GM18519 (cell line): ENCODE measurements around the gene KDM4B.

Experiments
- ATAC-seq: cut with Tn5 transposase; IDR thresholded peaks from one replicate; pipeline ENCODE4 v1.9.1; 2021; ENCODE audit warnings: mild to moderate bottlenecking, moderate library complexity; ENCODE audit not compliant: unreplicated experiment, low FRiP score

KDM4B gene

DNA sequence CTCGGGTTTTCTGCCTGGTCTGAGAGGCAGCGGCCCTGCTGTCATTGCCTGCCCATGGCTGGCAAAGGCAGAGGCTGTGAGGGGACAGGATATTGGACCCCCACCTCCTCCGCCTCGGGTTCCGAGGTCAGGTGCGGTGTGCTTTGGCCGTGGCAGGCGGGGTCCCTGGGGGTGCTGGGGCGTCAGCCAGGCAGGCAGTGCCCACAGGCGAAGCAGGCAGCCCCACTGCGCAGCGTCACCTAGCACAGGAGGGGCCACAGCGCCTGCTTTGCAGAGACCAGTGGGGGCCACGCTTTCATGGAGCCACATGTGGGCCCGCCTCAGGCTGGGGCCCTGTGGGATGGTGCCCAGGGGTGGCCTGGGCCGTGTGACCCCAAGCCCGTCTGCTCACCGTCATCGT lies 96.0 kb downstream of the KDM4B start:
- ATAC-seq = no peak

DNA sequence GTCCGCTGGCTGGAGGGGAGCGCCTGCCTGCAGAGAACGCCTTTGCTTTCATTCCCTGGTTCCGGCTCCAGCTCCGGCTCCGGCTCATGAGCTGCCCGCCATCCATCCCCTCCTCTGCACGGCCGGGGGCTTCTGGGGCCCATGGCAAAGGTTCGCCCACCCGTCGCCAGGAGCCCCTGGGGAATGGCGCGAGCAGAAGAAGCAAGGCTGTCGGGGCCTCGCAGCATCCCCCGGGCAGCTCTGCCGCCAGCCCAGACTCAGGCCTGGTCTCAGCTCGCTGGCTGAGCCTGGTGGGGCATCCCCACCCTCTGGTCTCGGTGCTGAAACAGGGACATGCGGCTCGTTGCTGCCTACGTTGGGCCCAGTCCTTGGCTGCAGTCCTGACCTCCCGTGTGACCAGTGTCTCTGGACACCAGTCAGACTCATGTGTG lies 96.8 kb downstream of the KDM4B start:
- no peak for ATAC-seq

DNA sequence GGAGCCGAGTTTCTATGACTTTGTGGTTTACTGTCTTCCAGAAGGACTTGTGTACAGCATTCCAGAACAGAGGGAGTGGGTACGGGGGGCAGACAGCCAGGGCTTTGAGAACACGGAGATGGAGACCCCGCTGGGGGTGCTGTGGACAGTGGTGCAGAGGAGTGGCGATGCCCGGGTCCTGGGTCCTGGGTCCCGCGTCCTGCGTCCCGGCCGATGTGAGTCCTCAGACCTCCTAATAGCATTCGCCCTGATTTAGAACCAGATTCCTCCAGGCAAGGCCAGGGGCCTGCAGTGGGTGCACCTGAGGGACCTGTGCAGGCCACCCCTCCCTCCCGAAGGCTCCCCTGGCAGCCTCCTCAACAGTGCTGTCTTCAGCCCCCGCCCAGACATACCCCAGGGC lies 97.9 kb downstream of the KDM4B start:
- no peak for ATAC-seq

DNA sequence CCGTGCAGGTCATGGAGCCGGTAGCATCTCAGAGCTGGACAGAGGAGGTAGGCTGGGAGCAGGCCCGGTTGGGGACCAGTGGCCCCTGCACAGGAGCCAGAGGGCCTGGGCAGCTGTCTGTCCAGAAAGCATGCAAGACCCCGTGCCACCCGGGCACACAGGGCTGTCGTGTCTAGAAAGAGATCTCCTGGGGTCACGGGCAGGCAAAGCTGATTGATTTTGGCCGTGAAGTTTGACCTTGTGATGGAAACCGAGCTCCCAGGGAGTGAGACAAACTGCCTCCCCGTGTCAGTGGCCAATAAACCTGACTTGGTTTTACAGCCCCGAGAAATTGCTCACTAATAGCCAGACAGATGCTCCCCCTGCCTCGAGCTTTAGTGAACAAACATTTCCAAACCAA lies 98.8 kb downstream of the KDM4B start:
- no peak for ATAC-seq

DNA sequence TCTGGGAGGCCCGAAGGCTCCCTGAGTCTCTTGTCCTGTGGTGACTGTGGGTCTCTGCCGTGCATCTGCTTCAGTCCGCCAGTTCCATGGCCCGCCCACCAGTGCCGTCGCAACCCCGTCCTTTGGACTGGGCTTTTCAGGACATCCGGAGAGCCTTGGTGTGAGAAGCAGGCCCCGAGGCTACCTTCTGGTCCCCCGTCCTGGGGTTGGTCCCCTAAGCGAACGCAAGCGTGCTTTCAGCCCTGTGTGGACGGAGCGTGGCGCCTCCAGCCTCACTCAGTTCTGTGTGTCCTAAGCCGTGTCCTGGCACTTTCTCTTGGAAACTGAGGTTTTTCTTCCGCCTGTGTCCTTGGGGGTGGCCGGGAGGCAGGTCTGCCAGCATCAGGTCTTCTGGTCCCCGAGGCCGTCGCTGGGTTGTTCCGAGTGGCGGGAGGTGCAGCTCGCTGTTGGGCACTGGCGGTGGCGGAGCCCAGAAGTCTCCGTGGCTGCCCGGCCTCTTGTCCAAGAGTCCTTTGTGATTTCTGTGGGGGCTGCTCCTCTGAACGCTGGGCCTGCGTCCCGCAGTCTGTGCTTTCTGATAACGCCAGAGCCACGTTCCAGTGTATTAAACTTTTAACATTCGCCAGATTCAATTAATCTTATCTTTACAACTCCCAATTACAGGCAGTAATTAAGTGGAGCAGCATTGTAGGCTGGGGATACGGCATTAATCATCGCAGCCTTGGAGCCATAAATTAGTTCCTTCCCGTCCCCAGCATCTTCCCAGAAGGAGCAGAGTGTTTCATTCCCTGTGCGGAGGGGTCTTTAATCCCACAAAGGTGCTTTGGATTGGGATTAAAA lies 99.5 kb downstream of the KDM4B start:
- no peak for ATAC-seq

DNA sequence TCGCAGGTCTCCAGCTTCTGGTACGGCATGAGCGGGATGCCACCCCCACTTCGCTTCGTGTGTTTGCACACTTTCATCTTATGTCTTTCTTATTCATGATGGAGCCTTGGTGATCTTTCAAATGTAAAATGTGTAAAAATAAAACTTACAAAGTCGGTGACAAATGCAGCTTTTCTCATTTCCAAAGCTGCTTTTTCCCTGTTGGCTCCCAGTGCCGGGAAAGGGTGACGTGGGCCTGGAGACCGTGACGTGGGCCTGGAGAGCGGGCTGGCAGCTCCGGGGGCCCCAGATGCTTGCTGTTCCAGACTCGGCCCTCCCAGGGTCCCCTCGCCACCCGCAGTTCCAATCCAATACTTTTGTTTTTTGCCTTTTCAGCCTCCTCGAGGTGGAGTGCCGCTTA lies 101.4 kb downstream of the KDM4B start:
- no peak for ATAC-seq

DNA sequence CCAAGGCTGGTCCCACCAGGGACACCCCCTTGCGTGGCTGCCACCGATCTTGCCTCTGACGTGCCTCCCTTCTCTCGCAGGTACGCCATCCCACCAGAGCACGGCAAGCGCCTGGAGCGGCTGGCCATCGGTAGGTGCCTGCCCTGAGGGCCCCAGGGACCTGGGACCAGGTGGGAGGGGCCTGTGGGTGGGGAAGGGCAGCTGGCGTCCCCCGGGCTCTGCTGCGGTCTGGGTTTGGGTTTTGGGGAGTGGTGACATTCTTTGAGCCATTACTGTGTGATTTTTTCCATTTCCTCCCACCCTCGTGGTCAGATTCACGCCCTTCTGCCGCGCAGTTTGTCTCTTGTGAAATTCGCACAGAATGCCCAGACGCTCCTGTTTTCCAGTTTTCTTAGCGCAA lies 102.0 kb downstream of the KDM4B start:
- ATAC-seq = no peak

DNA sequence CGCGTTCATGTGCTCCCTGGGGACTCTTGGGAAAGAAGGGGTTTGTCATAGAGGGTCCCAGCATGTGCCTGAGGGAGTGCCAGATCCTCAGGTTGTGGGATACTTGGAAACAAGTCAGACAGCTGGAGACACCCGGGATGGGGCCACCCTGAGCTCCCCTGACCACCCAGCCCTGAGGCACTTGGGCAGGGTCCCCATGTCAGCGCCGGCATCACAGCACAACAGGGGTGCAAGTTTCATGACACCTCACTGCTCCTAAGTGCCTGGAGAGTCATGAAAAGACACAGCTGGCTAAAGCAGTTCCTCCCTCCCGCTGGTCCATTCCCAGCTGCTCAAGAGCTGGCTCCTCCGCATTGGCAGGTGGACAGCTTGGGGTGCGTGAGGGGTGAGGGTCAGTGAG lies 102.7 kb downstream of the KDM4B start:
- no peak for ATAC-seq

DNA sequence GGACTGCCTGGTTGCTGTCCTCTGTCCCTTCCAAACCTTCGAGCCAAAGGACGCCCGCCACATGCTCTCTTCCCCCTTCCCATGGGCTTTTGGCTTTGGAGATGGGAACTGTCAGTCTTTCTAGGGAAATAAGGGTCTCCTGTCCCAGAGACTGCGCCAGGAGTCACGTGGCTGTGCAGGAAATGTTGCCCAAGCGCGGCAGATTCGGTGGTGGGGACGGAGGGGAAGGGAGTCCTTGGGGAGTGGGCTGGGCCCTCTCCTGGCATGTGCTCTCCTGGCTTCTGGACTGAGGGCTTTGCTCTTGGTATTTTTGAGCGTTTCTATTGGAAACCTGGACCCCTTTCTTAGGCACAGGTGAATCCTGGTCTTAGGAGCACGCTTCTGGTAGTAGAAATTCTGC lies 103.2 kb downstream of the KDM4B start:
- ATAC-seq = no peak

DNA sequence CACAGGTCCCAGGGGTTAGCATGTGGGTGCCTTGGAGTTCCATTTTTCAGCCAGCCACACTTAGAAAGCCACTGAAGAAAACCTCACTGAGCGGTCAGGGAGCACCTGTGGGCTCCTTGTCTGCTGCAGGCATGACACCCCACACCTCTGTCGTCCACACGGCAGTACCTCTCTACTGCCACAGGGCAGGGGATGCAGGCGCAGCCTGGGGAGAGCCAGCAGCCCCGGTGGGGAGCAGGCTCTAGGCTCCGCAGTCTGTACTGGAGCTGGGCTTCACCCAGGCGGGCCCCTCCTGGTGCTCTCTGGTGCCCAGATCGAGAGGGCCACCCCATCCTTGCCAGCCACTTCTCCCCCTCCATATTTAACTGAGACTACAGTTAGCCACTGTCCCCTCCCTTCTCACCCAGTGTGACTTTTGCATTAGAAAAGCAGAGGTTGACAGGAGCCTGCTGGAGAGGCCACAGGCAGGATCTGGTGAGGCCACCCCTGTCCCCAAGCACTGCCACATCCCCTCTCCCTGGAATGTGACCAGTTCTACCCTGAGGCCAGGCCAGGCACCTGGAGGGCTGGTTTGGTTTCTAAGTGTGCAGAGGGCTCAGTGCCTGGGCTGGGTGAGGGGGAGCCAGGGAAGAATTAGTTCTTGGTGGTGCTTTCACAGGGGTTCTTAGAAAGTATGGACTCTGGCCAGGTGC lies 104.4 kb downstream of the KDM4B start:
- no peak for ATAC-seq

DNA sequence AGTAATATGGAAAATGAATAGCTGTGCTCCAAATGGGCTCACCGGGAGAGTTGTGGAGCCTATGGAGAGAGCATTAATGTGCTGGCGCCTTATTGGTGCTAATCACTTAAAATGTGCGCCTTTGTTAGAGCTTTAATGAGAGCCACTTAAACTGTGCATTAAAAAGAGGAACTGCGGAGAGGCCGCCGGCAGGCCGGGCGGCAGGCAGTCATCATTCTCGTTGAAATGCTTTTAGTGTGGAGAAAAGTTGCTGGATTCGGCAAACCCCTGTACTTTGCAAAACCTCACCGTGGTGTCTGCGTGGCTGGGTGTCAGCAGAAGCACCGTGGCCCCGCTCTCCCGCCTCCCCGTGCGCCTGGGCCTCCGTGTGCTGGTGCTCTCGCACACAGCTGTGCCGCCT lies 105.5 kb downstream of the KDM4B start:
- no peak for ATAC-seq

DNA sequence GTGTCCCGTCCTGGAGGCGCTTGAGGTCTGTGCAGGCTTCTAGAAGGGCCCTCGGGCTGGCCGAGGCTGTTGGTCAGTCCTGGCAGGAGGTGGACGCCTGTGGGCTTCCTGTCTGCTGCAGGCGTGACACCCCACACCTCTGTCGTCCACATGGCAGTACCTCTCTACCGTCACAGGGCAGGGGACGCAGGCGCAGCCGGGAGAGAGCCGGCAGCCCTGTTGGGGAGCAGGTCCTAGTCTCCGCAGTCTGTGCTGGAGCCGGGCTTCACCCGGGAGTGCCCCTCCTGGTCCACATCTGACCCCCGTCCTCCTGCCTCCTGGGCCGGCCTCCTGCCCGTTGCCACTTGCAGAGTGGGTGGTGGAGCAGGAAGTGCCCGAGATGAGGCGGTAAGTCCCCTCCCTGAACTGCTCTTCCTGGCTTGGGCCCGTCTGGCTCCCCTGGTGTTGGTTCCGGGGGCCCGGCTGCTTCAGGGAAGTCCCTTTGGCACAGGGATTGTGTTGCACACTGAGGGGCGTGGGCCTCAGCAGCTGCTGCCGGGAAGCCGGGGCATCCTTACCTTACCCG lies 106.0 kb downstream of the KDM4B start:
- ATAC-seq = no peak

DNA sequence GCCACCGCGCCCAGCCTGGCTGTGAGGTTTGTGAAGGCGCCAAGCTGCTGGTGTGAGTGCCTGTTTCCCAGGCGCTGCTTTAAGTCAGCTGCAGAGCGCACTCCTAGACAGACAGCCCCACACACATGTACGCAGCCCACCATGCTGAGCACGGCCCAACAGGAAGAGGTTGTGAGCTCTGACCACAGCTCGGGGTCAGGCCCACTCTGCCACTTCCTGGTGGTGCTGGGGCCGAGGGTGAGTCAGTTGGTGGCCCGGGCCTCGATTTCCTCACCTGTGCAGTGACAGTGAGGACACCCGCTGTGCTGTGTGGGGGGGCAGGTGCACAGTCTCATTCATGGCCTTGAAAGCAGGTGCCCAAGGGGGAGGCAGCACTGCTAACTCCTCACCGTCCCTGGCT lies 106.7 kb downstream of the KDM4B start:
- ATAC-seq = no peak

DNA sequence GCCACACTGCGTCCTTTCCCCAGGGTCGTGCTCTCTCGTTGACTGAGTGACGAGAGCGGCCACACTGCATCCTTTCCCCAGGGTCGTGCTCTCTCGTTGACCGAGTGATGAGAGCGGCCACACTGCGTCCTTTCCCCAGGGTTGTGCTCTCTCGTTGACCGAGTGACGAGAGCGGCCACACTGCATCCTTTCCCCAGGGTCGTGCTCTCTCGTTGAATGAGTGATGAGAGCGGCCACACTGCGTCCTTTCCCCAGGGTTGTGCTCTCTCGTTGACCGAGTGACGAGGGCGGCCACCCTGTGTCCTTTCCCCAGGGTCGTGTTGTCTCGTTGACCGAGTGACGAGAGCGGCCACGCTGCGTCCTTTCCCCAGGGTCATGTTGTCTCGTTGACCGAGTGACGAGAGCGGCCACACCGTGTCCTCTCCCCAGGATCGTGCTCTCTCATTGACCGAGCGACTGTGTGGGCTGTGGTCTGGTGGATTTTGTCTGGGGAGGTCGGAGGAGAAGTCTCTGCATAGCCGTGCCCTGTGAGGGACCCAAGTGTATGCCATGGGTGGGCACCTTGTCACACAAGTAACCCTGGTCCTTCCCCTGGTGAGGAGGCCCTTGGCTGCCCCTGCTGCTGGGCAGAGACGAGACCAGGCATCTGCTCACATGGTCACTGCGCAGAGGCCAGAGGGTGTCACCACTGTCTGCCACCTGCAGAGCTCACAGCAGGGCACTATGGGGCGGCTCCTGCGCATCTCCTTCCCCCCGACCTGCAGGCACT lies 107.7 kb downstream of the KDM4B start:
- no peak for ATAC-seq

DNA sequence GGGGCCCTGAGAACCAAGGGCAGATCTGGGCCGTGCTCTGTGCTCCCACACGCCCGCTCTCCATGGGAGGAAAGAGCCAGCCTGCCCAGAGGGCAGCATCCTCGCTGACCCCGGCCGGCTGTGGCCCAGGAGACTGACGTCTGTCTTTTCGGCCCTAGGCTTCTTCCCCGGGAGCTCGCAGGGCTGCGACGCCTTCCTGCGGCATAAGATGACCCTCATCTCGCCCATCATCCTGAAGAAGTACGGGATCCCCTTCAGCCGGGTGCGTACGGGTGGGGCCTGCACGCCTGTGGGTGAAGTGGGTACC lies 108.2 kb downstream of the KDM4B start:
- no peak for ATAC-seq

DNA sequence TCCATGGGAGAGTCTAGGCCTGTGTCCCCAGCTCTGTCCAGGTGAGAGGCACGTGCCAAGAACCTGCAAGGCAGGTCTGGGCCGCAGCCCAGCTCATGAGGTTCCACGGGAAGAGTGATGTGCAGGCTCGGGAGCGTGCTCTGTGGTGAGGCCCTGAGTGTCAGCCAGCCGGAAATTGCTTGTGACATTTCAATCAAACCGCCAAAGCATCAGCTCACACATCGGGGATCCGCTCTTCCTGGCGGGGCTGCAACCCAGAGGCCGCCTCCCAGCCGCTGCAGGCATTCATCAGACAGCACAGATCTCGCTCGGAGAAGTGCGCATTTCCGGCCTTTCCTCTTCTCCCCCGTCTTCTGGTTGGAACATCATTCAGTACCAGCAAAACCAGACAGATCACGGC lies 109.3 kb downstream of the KDM4B start:
- no peak for ATAC-seq

DNA sequence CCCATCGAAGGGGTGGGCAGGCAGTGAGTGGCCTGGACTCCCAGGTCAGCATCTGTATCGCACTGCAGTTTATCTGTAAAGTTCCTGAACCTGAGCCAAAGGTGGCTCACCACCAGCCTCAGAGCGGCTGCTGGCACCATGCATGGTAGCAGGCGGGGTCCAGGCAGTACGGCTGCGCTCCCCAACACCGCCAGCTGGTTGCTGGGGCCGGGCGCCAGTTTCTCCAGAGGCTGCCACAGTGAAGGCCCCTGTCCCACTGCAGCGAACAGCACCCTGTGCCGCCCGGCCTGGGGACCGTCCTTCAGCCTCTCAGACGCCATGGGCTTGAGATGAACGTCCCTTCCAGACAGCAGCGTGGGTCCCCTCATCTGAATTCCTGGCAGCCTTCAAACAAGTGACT lies 109.8 kb downstream of the KDM4B start:
- no peak for ATAC-seq

DNA sequence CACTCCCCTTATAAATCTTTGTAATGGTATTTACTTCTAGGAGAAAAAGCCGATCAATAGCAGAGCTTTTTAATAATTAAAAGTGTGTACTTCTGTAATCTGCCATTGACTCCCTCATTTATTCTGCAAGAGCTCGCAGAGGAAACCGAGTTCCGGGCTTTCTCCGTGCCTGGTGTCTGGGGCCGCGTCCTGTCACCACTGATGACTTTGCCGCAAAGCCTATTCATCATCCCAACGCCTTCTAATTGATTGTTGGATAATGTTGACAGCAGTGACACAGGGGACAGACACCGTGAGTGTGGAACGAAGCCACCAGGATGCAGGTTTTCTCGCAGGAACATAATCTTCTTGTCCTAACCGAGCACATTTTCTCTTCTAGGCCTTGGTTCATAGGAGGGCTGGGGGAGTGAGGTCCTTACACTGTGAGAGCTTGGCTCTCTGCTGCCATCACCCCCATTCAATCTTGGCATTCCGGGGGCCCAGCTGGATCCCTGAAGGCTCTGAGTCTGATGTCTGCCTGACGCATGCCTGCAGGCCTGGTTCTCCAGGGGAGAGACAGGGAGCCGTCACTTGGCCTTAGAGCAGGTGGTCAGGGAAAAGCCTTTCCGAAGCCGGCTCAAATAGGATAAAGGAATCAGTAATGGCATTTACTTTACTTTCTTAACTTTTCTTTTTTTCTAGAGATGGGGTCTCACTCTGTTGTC lies 110.3 kb downstream of the KDM4B start:
- no peak for ATAC-seq

DNA sequence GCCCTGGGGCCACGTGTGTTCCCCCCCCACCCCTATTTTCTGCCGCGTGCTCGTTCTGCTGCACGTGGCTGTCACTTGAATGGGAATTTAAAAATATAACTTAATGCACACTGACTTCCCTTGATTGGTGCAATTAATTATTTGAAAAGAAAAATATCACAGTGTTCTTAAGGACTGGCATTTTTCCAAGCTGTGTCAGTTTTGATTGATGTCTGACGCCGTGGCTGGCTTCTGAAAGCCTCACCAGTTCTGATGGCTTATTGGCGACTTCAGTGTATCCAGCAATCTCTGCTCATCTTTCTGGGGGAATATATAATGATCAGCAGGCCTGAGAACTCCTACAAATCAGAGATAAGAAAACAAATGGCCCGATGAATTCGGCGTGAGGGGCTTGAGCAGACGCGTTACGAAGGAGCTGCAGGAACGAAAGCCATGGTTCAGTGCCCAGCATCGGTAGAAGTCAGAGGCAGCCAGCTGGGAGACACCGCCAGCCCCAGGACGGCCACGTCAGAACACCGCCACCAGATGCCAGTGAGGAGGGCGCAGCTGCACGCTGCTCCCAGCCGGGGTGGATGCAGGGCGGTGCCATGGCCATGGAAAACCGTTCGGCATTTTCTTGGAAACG lies 111.2 kb downstream of the KDM4B start:
- ATAC-seq = no peak

DNA sequence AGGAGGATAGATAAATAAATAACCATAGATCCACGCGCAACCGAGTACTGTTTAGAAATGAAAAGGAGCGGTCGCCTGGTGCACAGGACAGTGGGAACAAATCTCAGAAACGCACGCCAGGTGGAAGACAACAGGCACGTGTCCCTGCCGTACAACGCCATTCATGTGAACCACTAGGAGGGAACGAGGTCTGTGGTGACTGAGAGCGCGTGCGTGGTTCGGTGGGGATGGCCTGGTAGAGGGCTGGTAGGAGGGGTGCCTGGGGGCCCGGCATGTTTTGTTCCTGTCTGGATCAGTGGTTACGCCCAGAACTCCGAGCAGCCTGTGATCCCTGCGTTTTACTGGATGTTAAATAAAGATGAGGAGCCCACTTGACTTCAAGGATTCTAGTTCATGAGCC lies 111.9 kb downstream of the KDM4B start:
- ATAC-seq = no peak
